Neural progenitor cell (in vitro differentiated cells): Measurements from ENCODE around the gene UBR4. TPM values are rescaled to one million over a fixed set of nuclear protein-coding genes. Genes with fewer than 3 reads are reported as not detected.

Experiments used
- DNase-seq: peaks from one replicate; pipeline ENCODE4 v3.0.0-alpha.2; 2016; ENCODE audit warnings: low spot score
- H2AFZ ChIP-seq: fragments of 200-600 bp; sonication (generic); replicated peaks from 2 replicates; pipeline ENCODE4 v1.6.1; 2016; ENCODE audit warnings: antibody characterized with exemption
- H3F3A ChIP-seq: fragments of 200-600 bp; sonication (generic); 2 replicates; pipeline ENCODE4 v1.6.1; 2016; ENCODE audit warnings: antibody characterized with exemption, low read depth
- H3K27ac ChIP-seq: fragments of 200-600 bp; sonication (generic); 2 replicates; pipeline ENCODE4 v1.5.1; 2016; ENCODE audit warnings: mild to moderate bottlenecking
- H3K27me3 ChIP-seq: fragments of 200-600 bp; sonication (generic); 2 replicates; pipeline ENCODE4 v1.6.1; 2016; ENCODE audit warnings: mild to moderate bottlenecking, moderate library complexity
- H3K36me3 ChIP-seq: fragments of 200-600 bp; sonication (generic); 2 replicates; pipeline ENCODE4 v1.5.1; 2016
- H3K4me1 ChIP-seq: fragments of 200-600 bp; sonication (generic); 2 replicates; pipeline ENCODE4 v1.6.1; 2016; ENCODE audit warnings: mixed run types
- H3K4me2 ChIP-seq: fragments of 200-600 bp; sonication (generic); 2 replicates; pipeline ENCODE4 v1.6.1; 2016
- H3K4me3 ChIP-seq: fragments of 200-600 bp; sonication (generic); 2 replicates; pipeline ENCODE4 v1.5.1; 2016
- H3K79me2 ChIP-seq: fragments of 200-600 bp; sonication (generic); 2 replicates; pipeline ENCODE4 v1.6.1; 2016; ENCODE audit warnings: low read depth
- H3K9ac ChIP-seq: fragments of 200-600 bp; sonication (generic); 2 replicates; pipeline ENCODE4 v1.6.1; 2016
- H3K9me3 ChIP-seq: fragments of 200-600 bp; sonication (generic); 2 replicates; pipeline ENCODE4 v1.5.1; 2016; ENCODE audit warnings: low read depth
- H4K20me1 ChIP-seq: fragments of 200-600 bp; sonication (generic); 2 replicates; pipeline ENCODE4 v1.6.1; 2016; ENCODE audit warnings: low read depth
- H3K27ac Mint-ChIP-seq: 3 replicates; pipeline ENCODE4 v1.8.0; 2021; ENCODE audit warnings: mixed read lengths
- H3K27me3 Mint-ChIP-seq: 2 replicates; pipeline ENCODE4 v1.8.0; 2022; ENCODE audit warnings: low read depth, mild to moderate bottlenecking, inconsistent platforms, moderate library complexity, mixed read lengths; ENCODE audit not compliant: insufficient read depth
- H3K36me3 Mint-ChIP-seq: 3 replicates; pipeline ENCODE4 v1.8.0; 2021; ENCODE audit warnings: mixed read lengths
- H3K4me1 Mint-ChIP-seq: 3 replicates; pipeline ENCODE4 v1.8.0; 2021; ENCODE audit warnings: mixed read lengths
- H3K4me3 Mint-ChIP-seq: 3 replicates; pipeline ENCODE4 v1.8.0; 2021; ENCODE audit warnings: mild to moderate bottlenecking, moderate library complexity, mixed read lengths
- H3K9me3 Mint-ChIP-seq: 3 replicates; pipeline ENCODE4 v1.8.0; 2020; ENCODE audit warnings: mixed read lengths
- CTCF ChIP-seq: fragments of 200-600 bp; sonication (generic); IDR thresholded peaks from 2 replicates; pipeline ENCODE4 v1.5.1; 2017; ENCODE audit warnings: antibody characterized with exemption, mild to moderate bottlenecking
- EZH2 ChIP-seq: fragments of 200-600 bp; sonication (generic); IDR thresholded peaks from 2 replicates; pipeline ENCODE4 v1.6.1; 2017; ENCODE audit warnings: antibody characterized with exemption, mild to moderate bottlenecking, moderate library complexity
- EZH2phosphoT487 ChIP-seq: fragments of 200-600 bp; sonication (generic); IDR thresholded peaks from 2 replicates; pipeline ENCODE4 v1.6.1; 2017; ENCODE audit warnings: antibody characterized with exemption
- total RNA-seq: library from RNA; depleted of rRNA; stranded (reverse); fragments of >200 nt; gene quantifications from 2 replicates; pipeline ENCODE4 v1.2.3, GENCODE V29; 2015; ENCODE audit warnings: low replicate concordance

Gene UBR4
- total RNA-seq, 1 donor from 2014 or later = 71.2 TPM

- Histone ChIP-seq H3K9ac (no peak overlapping the region), H3F3A (no peaks in the 10 kb centered on the region), H3K4me2 (no peak overlapping the region), H3K27ac (no peak overlapping the region), H4K20me1 (peaks cover 2% of the 10 kb centered on the region), H3K36me3 (no peaks in the 10 kb centered on the region), H3K27me3 (no peaks in the 10 kb centered on the region), H3K4me1 (no peaks in the 10 kb centered on the region), H3K4me3 (no peak overlapping the region), H3K79me2 (no peaks in the 10 kb centered on the region), H2AFZ (no peak overlapping the region), H3K9me3 (no peaks in the 10 kb centered on the region)
- Mint-ChIP-seq H3K9me3 (no peaks in the 10 kb centered on the region), H3K4me3 (no peak overlapping the region), H3K4me1 (no peaks in the 10 kb centered on the region), H3K27me3 (peaks cover 2% of the 10 kb centered on the region), H3K36me3 (peaks cover 37% of the 10 kb centered on the region), H3K27ac (no peak overlapping the region)
- no peak for DNase-seq
- no peak for TF ChIP-seq CTCF
- TF ChIP-seq EZH2phosphoT487 = no peak
- no peak for TF ChIP-seq EZH2
These were observed 130.3 kb downstream of the UBR4 start for GRCh38 chr1:19079541-19080472.

GRCh38 chr1:19078536-19078935, 131.5 kb downstream of the UBR4 start:
- no peaks in the 10 kb centered on the region for H3K9me3 ChIP-seq

GRCh38 chr1:19076841-19077616, 133.0 kb downstream of the UBR4 start:
- H3K9ac ChIP-seq = no peak overlapping the region
- H3K4me1 ChIP-seq = no peaks in the 10 kb centered on the region
- no peak for DNase-seq
- H3K27ac Mint-ChIP-seq = no peak overlapping the region
- H3K27me3 ChIP-seq = no peaks in the 10 kb centered on the region
- H3K9me3 Mint-ChIP-seq = no peaks in the 10 kb centered on the region
- H4K20me1 ChIP-seq = peaks cover 2% of the 10 kb centered on the region
- H3F3A ChIP-seq = no peaks in the 10 kb centered on the region
- no peak overlapping the region for H3K4me3 ChIP-seq
- H3K36me3 Mint-ChIP-seq = peaks cover 35% of the 10 kb centered on the region
- no peak overlapping the region for H3K27ac ChIP-seq
- no peaks in the 10 kb centered on the region for H3K9me3 ChIP-seq
- H3K4me2 ChIP-seq = no peak overlapping the region
- no peak for TF ChIP-seq CTCF
- TF ChIP-seq EZH2phosphoT487 = no peak
- no peak for TF ChIP-seq EZH2
- peaks cover 2% of the 10 kb centered on the region for H3K27me3 Mint-ChIP-seq
- no peak overlapping the region for H3K4me3 Mint-ChIP-seq
- no peak overlapping the region for H2AFZ ChIP-seq
- no peaks in the 10 kb centered on the region for H3K79me2 ChIP-seq
- no peaks in the 10 kb centered on the region for H3K36me3 ChIP-seq
- H3K4me1 Mint-ChIP-seq = no peaks in the 10 kb centered on the region

More at GRCh38 chr1:19078536-19078935, 131.5 kb downstream of the UBR4 start:
- no peak for TF ChIP-seq EZH2
- no peak for TF ChIP-seq CTCF
- no peak for TF ChIP-seq EZH2phosphoT487
- Histone ChIP-seq H3K36me3 (no peaks in the 10 kb centered on the region), H4K20me1 (peaks cover 2% of the 10 kb centered on the region), H3K27ac (no peak overlapping the region), H3K79me2 (no peaks in the 10 kb centered on the region), H3K27me3 (no peaks in the 10 kb centered on the region), H2AFZ (no peak overlapping the region), H3F3A (no peaks in the 10 kb centered on the region), H3K4me3 (no peak overlapping the region), H3K4me2 (no peak overlapping the region), H3K4me1 (no peaks in the 10 kb centered on the region), H3K9ac (no peak overlapping the region)
- no peaks in the 10 kb centered on the region for H3K9me3 Mint-ChIP-seq
- no peak overlapping the region for H3K4me3 Mint-ChIP-seq
- H3K36me3 Mint-ChIP-seq = peaks cover 34% of the 10 kb centered on the region
- peaks cover 2% of the 10 kb centered on the region for H3K27me3 Mint-ChIP-seq
- H3K27ac Mint-ChIP-seq = no peak overlapping the region
- no peak for DNase-seq
- H3K4me1 Mint-ChIP-seq = no peaks in the 10 kb centered on the region
